Fibroblast of skin of right quadriceps (primary cell): ENCODE measurements around the gene LTBP1.
A peak's percentile ranks its signal among the peaks of the same experiment; 100 is the strongest.

Source experiments
- DNase-seq: peaks from one replicate; pipeline ENCODE4 v3.0.0-alpha.2; 2013

LTBP1 gene

GRCh38 chr2:33275689-33276444, 329.1 kb downstream of the LTBP1 start:
- peak; percentile 69 for DNase-seq

GRCh38 chr2:33277002-33277426, 330.3 kb downstream of the LTBP1 start:
- DNase-seq = no peak

GRCh38 chr2:33278245-33278943, 331.6 kb downstream of the LTBP1 start:
- DNase-seq = no peak

GRCh38 chr2:33284287-33284686, 337.5 kb downstream of the LTBP1 start:
- DNase-seq = no peak

GRCh38 chr2:33287507-33288005, 340.8 kb downstream of the LTBP1 start:
- peak; percentile 70 for DNase-seq

- DNase-seq = no peak
These were observed 341.3 kb downstream of the LTBP1 start for GRCh38 chr2:33288011-33288410.

GRCh38 chr2:33289961-33290360, 343.2 kb downstream of the LTBP1 start:
- no peak for DNase-seq

GRCh38 chr2:33291278-33292013, 344.7 kb downstream of the LTBP1 start:
- peak; percentile 95 for DNase-seq

GRCh38 chr2:33292063-33292462, 345.3 kb downstream of the LTBP1 start:
- DNase-seq = no peak

- no peak for DNase-seq
These were observed 346.3 kb downstream of the LTBP1 start for GRCh38 chr2:33292981-33293595.

GRCh38 chr2:33298233-33298632, 351.5 kb downstream of the LTBP1 start:
- peak; percentile 93 for DNase-seq

- no peak for DNase-seq
These were observed 354.6 kb downstream of the LTBP1 start for GRCh38 chr2:33301355-33301754.

GRCh38 chr2:33302348-33302747, 355.6 kb downstream of the LTBP1 start:
- DNase-seq = no peak

- no peak for DNase-seq
These were observed 357.5 kb downstream of the LTBP1 start for GRCh38 chr2:33304032-33304864.

- DNase-seq = no peak
These were observed 361.0 kb downstream of the LTBP1 start for GRCh38 chr2:33307659-33308270.

GRCh38 chr2:33312355-33312754, 365.6 kb downstream of the LTBP1 start:
- DNase-seq = peak; percentile 85

GRCh38 chr2:33313039-33313438, 366.3 kb downstream of the LTBP1 start:
- DNase-seq = no peak

- DNase-seq = no peak
These were observed 367.8 kb downstream of the LTBP1 start for GRCh38 chr2:33314541-33314940.

- DNase-seq = peak; percentile 67
These were observed 369.6 kb downstream of the LTBP1 start for GRCh38 chr2:33316328-33316727.

- DNase-seq = peak; percentile 45
These were observed 370.7 kb downstream of the LTBP1 start for GRCh38 chr2:33317369-33318007.

- no peak for DNase-seq
These were observed 371.7 kb downstream of the LTBP1 start for GRCh38 chr2:33318456-33318855.
